Measurements from ENCODE around the gene RIN2.

- TF ChIP-seq CTCF (conservative IDR thresholded peaks at IDR 0.05; ENCODE audit: low read length) (no peak), EZH2phosphoT487 (IDR thresholded peaks at IDR 0.05; ENCODE audit: borderline replicate concordance) (no peak)
Measured at GRCh38 chr20:19765266-19765665, 7.2 kb downstream of the RIN2 start.
